ENCODE data around the gene CLEC4A.

DNA sequence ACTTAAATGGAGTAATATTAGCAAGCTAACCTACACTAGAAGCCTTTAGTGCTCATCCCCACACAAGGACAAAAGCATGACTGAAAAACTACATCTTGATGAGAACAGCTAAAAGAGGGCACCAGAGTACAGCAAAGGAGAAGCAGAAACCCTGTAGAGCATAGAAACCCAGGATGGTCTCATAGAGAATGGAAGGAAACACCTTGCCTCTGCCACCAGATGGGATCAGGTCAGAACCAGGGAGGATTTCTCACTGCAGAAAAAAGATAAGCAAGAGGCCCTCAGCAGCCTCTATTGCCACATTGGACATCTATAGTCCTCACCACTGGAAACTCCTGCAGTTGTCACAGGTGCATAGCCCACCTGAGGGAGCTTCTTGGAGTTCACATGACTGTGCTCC is 19.8 kb downstream of the CLEC4A start:
- no peak for TF ChIP-seq CTCF (IDR thresholded peaks at IDR 0.05)
- TF ChIP-seq POLR2A (IDR thresholded peaks at IDR 0.05): no peak
- TF ChIP-seq POLR2AphosphoS5 (IDR thresholded peaks at IDR 0.05): no peak
- no peak for TF ChIP-seq EP300 (IDR thresholded peaks at IDR 0.05)

Measured in sigmoid colon (tissue), 4 donors.